GM12874 (cell line): ENCODE results near the gene ABLIM1.

Experiments used
- CTCF ChIP-seq: IDR thresholded peaks from 2 replicates; pipeline ENCODE4 v1.5.1; 2011; ENCODE audit warnings: low read depth, mild to moderate bottlenecking, control low read depth, low read length, moderate library complexity; ENCODE audit not compliant: insufficient read depth

The ABLIM1 gene

DNA sequence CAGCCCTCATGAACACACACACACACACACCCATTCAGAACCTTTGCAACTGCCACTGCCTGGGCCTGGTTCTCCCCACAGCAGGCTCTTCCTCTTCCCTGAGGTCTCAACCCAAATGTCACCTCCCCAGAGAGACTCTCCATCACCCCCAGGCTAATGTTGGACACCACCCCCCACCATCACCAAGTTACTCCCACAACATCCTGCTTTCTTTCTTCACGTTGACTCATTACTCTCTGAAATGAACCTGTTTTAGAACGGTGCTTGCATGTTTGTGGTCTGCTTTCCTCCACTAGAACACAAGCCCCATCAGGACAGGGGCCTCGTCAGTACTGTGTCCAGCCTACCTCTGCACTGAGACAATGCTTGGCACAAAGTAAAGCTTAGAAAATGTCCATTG is 269.8 kb downstream of the ABLIM1 start:
- no peak for TF ChIP-seq CTCF

- no peak for TF ChIP-seq CTCF
Observed at GRCh38 chr10:114387784-114388183, 270.3 kb downstream of the ABLIM1 start.

DNA sequence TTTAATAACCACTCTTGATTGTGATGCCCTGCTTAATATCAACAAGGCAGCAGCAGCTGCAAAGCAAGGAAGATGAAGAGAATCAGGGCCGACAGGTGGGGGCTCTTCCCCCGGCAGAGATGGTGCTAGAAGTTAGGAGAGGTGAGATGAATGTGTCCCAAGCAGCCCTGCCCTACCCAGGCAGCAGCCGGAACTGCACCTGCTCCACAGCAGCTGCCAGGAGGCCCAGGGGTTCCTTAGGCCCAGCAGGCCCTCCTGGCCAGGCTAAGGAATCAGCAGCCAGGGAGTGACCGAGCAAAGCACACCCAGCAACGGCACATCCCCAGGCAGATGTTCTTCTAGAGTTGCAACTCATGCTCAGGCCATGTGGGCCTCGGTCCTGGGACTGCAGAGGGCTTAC is 271.6 kb downstream of the ABLIM1 start:
- no peak for TF ChIP-seq CTCF

GRCh38 chr10:114385557-114385956 is 272.5 kb downstream of the ABLIM1 start:
- TF ChIP-seq CTCF: no peak

DNA sequence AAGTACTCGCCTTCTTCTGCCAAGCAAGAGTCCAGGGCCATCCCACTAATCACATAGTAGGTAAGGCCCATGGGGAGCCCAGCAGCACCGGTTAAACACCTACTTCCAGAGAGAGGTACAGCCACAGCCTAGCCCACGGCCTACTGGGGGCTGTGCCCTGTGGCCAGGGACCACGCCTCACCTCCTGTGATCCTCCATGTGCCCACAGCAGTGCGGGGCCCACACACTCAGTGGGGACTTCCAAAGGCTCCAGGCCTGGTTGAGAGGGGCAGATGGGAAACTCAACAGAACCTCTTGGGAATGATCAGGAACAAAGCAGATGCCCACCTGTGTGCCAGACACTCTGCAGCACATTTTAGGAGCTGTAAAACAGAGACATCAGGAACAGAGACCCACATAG is 273.5 kb downstream of the ABLIM1 start:
- no peak for TF ChIP-seq CTCF

GRCh38 chr10:114384181-114384580 is 273.9 kb downstream of the ABLIM1 start:
- no peak for TF ChIP-seq CTCF
